ENCODE data around the gene KATNAL1.
A peak's percentile ranks its signal among the peaks of the same experiment; 100 is the strongest.
"Not testable (repeated sequence)": the region's sequence is repeated elsewhere in the genome, so short reads cannot be mapped to it uniquely, and the experiment has no call there.

The KATNAL1 gene

DNA sequence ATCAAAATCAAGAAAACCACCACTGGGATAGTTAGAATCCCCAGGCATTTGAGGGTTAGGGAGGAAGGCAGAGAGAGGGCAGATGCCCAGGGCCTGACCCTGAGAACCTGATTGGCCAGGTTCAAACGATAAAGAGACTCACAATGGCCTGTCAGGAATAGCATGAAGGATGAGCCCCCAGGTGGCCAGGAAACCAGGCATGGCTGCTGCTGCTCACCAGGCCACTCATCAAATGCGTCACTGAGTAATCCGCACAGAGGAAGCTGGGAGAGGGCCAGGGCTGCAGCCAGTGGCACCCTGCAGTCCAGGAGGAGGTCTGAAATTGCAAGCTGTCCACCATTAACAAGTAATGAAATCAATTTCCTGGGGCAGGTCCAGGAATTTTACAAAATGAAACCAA is 111.3 kb downstream of the KATNAL1 start:
- DNase-seq, result no peak

DNA sequence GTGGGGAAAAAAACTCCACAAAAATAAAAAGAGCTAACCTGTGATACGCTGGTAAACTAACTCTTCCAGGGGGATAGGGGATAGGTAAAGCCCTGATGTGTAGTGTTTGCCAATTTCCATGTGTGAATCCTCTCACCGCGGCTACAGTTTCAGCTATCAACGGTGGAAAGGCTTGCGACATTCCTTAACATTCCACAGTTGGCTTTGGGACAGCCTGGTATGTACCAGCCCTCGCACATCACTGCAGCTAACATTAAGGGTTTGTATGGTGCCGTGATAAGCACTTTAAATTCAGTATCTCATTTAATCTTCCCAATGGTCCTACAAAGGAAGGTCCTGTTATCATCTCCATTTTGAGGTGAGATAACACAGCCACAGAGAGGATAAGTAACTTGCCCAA is 112.4 kb downstream of the KATNAL1 start:
- no peak for DNase-seq

DNA sequence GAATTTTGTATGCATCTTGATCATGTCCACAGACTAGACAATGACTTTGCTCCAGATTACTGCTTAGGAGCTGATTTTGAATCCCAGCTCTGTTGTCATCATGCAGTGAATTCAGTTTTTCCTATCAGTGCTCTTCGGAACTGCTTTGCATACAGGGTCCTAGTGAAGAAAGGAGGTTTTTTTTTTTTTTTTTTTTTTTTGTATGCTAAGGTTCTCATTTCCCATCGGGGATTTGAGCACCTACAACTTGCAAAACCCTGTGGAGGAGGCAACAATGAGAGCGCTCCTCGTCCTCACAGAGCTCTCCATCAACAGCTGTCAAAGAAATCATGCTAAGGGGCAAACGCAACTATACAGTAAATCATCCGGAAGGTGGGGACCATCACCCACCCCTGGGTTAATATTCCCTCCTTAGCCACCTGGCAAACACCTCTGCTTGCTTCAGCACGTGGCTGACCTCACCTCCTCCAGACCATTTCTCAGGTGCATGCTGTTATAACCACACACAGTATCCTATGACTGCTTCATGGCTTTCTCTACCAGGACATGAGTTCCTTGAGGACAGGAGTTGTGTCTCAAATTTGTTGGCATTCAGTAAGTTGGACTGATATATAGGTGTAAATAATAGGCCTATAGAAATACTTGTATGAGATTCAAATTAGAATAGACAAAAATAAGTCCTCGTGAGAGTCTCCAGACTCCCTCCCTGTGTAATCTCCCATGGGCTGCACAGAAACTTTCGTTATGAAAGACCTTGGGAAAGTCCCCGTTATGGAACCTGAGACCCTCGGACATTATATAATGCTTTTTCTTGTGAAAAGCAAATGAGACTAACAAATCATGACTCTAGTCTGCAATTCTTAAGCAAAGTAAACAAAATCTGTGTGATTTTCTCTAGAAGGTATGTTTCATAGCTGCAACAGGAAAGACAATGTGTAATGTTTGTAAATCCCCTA is 113.8 kb downstream of the KATNAL1 start:
- no peak for DNase-seq

DNA sequence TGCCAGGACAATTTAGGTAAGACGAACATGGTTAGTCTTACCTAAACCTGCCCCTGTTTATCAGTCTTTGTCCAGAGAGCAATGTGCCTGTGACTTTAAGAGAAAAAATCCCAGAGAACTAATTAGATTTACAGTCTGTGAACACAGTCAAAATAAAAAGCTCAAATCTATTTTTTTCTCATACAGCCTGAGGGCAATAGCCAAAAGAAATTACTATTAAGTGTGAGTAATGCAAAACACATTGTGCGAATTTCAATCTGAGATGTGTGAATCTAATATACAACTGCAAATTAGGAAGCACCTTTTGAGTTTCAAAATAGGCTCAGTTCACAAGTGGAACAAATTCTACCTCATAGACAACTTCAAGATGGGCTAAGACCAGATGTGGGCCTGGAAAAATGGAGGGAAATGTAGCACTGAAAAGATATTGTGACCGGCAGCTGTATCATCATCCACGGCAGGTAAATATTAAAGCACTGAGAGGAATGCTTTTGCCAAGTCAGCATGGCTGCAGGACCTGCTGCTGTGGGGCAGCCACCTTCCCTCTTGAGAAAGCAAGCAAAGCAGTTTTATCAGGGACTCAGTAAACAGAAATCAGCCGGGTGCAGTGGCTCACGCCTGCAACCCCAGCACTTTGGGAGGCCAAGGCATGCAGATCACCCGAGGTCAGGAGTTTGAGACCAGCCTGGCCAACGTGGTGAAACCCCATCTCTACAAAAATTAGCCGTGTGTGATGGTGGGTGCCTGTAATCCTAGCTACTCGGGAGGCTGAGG is 114.8 kb downstream of the KATNAL1 start:
- no peak for DNase-seq

DNA sequence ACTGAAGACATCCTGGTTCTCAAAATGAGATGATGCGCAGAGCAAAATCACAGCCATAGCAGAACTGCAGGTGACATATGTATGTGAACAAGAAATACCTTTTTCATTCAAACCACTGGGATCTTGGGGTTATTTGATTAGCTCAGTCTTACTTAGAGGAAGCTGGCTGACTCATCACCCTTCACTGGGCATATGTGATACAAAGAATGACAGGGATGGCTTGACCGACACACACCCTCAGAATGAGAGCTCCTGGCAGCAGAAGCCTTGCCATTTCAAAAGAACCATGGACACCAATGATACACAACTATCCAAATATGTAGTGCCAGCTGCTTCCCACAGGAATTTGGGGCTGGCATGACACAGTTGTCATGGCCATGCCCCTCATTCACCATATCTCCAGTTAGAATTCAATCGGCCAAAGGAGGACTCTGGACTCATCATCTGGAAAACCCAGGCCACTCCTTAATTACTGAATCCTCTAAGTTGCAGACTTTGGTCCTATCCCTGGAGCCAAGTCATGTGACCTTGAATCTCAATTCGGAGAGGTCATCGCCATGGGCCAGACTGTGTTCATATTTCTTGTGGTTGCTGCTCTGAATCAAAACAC is 115.8 kb downstream of the KATNAL1 start:
- DNase-seq, result peak; percentile 9

DNA sequence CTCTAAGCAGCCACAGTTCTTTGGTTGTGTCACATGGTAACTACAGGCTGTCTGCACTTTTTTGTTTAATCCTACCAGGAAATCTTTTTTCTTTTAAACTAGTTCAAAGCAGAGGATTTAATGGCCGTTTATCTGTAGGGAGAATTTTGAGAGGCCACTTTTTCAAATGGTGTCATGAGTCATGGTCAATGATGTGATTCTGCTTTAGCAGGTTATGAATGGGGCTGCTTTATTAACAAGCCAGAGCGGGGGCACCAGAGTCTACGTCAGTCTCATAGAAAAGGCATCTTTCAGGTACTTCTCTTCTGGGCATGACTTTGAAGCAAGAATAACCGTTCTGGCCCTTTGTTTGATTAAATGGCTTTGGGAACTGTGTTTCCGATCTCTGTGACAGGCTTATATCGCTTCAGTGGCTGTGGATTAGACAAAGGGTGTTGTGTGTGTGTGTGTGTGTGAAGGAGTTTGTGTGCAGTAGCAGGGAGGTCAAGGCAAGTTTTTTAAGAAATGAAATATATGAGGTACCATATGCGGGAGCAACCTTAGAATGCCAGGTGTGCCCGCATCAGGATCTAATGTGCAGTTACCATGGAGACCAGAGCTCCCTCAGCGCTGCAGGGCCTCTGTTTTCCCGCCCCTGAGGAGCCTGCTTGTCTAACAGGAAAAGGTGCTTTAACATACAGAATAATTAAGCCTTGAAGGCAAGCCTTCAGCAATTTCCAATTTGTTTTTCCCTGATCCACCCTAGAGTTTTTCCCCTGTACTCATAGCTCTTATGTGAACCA is 120.5 kb downstream of the KATNAL1 start:
- no peak for DNase-seq

DNA sequence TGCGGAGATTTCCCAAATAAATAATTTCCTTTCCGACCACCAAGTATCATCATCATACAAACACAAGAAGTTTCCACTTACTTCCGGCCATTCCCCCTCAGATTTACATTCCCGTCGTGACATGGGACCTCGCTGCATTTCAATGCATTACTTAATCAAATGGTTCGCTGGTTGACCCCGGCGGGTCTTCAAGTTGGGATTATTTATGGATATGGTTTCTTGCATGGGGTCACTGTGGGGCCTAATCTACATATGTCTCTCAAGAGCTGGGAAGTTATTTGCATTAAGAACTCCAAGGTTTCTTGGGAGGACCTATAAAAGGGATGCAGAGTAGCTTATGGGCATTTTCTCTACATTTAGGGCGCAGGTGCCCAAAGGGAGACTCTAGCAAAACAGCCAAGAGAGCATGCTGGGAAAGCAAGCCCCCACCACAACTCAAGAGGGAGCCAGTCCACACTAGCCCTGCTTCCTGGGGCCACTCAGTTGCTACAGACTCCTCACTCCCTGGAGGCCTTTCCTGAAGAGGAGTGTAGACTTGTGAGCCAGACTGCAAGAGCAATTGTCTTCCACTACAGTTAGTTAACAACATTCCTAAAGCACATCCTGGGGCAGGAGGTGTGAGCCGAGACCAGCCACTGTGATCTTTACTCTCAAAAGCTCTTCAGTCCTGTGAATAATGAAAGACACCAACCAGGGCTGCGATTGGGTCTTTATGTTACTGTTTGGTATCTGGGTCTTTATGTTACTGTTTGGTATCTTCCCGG is 125.3 kb downstream of the KATNAL1 start:
- no peak for DNase-seq

DNA sequence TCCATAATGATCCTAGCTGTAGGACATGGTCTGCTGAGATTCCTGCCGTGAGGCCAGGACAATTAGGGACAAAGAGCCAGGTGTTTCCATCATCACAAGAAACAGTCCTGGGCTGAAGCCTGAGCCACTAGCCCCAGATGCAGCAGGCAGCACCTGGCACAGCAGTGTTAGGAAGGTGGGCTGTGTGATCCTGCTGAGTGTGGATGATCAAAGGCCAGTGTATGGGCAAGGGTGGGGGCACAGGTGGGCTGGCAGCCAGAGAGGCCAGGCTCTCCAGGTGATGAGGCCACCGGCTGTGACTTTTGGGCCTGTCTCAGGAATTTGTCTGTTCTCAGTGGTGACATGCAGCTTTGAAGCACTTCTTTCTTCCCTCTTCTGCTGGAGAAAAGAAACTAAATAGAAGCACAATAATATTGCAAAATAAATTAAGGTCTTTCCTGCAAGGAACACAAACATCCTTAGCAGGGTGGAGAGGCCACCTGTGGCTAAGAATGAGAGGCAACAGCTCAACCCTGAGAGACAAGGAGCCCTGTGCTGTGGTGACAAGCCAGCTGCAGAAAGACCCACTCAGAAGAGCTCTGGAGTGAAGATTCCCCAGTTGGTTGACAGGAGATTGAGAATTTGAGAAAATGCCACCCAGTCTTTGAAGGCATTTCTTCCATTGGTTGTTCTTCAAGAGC is 127.6 kb downstream of the KATNAL1 start:
- no peak for DNase-seq

DNA sequence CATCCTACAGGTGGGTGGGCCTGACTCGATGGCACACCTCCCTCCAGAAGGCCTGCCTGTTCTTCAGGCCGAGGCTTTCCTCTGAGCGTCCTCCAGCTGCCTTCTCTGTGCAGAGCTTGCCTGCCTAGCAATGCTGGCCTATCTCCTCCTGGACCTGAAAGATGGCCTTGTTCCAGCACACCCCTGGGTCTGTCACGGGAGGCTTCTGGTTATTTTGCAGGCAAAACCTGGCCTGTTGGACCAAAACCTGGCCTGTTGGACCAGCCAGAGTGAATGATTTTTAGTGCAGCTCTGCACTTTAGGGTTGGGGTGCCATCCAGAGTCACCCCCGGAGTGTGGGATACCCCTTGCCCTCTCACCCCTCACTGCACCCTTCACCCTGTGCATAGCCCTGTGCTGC is 128.4 kb downstream of the KATNAL1 start:
- DNase-seq, result no peak

DNA sequence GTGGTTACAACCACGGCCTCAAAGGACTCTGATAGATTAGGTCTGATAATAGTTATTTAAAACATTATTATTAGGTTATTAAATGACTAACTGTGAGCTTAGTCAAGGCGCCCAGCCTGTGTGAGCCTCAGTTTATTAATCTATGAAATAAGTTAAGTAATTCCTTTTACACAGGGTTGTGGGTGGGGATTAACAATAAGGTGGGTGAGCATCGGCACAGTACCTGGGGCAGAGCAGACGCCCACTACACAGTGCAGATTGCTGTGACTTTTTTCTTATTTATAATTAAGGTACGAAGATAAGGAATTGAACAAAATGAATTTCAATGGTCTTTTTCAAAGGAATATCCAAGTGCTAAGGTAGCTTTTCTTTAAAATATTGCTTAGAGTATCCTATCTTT is 132.2 kb downstream of the KATNAL1 start:
- DNase-seq, result no peak

DNA sequence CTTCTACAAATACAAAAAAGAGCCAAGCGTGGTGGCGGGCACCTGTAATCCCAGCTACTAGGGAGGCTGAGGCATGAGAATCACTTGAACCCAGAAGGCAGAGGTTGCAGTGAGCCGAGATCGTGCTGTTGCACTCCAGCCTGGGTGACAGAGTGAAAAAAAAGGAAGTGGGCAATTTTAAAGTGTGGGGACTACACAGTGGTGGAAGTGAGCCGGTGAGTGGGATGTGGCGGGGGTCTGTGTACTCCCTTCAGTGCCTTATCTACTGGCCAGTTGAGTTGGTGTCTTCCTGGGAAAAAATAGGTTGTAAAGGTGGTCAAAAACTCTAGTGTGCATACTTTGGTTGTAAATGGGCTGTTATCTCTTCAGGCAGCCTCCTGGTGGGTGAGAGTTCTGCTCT is 133.1 kb downstream of the KATNAL1 start:
- not testable (repeated sequence) for DNase-seq

DNA sequence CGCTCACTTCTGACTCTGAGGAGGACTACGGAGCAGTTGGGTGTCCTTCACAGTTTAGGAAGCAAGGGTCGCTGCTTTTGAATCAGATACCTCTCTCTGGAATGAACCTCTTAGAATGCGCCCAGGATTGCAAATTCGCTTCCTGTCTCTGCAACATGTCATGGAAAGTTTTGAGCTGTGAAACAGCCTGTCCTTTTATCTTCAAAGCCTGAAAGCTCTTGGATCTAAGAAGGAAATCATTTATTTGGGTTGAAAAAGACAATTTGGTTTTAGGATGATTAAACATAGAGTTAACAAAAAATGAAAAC is 134.1 kb downstream of the KATNAL1 start:
- DNase-seq, result no peak

DNA sequence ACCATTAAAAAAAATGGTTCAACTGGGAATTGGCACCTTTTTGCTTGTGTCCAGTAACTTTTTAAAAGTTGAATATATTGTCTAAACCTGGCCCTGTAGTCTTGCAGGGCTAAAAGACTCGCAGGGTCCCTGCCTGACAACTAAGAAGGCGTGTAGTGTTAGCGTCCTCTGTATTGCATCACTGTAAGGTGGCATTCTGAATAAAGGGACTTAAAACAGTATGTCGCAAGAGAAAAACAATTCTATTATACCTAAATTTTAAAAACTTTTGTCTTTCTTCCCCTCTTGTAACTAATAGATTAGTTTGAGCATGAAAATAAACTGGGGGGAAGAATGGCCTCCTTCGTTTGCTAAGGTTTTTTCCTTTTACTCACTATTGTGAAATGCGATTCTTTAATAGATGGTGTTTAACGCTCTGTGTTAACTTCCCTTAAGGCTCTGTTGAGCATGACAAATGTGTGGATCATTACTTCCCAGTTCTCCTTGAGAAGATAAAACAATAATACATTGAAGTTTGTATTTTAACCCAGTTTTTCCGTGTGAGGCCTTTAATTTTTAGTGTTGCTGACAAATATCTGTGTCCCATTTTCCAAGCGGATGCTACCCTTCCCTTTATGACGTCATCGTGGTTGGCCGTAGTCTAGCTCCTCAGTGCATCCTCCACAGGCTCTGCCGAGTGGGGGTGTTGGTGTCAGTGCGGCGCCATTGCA is 134.6 kb downstream of the KATNAL1 start:
- DNase-seq, result no peak

DNA sequence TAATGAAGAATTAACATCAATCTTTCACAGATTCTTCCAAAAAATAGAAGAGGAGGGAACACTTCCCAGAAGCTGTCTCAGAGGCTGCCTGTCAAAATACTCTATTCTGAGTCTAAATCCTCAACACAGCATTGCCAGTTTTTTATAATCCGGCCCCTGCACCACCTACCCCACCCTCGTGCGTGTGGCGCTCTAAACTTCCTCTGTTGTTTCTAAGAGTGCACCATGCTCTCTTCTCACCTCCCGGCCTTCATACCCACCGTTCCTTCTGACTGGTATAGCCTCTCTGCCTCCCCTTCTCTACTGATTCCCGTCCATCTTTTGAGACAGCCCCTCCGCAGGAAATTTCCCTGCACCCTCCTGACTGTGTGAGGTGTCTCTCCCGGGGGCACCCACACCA is 136.8 kb downstream of the KATNAL1 start:
- no peak for DNase-seq

DNA sequence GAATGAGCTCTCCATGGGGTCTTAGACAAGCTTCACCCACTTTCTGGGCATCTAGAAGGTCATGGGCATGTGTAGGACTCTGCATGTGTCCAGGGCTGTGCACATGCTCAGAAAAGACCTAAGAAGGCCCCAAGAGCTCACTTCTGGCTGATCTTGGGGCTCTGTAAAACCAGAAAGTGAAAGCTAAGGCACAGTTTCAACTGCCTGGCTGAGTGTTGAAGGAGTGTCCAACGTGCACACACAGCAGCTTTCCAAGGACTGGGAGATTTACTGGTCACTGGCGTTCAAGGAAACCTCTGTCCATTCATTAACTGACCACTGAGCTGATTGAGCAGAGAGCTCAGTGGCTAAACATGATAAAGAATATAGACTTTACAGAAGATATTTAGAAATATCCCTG is 137.9 kb downstream of the KATNAL1 start:
- DNase-seq, result no peak

DNA sequence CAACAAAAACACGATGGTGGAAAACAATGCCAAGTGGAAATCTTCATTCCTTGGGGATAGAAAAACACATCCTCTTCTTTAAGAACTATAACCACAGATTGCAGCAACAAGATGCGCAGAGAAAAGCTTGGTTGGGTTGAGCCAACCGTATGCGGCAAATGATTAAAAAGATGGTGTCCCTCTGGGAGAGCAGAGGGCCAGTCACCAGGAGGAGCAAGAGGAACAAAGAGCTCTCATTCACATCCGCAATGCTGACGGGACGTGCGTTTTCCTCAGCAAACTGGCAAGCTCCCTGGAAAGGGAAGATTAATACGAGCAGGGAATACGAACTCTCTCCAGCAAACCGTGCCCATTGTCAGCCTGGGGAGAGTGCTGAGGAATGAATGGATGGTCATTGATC is 141.6 kb downstream of the KATNAL1 start:
- no peak for DNase-seq

DNA sequence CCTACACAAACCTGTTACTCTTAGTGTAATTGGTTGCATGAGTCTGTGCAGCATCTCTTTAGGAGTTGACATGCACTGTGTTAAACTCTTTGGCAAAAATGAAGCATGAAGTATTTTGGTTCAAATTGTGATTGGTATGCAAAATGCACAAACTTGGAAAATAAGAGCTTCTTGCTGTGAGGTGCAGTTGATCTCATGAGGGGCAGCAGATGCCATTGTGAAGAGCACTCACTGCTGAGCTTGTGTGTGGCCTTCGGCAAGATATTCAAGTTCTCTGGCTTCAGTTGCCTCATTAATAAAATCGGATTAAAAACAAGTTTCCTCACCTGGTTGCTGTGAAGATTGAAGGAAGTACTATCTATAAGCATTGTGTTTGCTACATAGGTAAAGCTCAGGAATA is 142.3 kb downstream of the KATNAL1 start:
- no peak for DNase-seq

DNA sequence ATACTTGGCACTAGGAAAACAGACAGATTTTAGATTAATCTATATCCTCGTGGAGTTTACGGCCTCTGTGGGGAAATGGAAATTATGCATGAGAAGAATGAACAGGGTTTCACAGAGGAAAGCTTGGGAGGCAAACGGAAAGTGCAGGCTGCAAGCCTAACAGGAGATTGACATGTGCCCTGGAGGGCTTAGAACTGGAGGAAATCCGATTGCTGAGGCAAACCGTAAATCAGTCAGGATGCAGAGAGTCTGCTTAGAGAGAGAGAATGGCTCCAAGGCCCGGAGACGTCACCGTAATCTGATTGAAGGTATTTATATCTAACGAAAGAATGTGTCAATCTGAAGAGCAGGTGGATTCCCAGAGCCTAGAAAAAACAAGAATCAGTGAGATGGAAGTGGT is 143.2 kb downstream of the KATNAL1 start:
- no peak for DNase-seq

DNA sequence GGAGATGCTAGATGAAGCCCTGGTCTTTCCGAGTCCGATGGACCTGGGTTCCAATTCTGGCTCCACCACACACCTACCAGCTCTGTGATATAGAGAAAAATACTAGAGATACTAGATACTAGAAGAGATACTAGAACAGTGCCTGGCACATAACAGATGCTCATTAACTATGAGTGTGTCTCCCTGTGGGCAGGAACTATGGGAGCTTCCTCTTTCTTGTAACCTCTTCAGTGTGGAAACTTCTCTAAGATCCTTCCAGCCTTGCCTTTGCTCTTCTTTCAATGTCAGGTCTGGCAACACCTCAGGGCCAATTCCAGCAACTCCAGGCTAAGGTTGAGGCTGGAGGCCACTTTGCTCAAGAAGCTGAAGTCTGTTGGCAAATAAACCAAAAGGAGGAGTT is 143.9 kb downstream of the KATNAL1 start:
- DNase-seq, result no peak

DNA sequence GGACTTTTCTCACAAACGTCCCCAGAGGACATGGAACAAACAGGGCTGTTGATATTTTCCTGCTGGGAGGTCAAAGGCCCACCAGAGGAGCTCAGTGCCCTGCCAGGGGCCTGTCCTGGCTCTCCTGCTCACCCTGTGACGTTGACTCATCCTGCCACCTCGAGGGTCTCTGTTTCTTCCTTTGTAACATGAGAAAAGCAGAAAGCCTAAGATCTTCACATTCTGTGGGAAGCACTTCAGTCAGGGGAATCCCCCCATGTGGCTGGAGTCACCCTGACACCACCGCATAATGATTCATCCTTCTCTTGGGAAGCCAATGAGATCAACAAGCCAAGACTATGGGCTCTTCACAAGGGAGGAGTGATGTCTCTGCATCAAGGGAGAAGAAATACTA is 147.9 kb downstream of the KATNAL1 start:
- DNase-seq, result peak; percentile 79

Measured in HCEC 1CT (cell line).